GM21515 (cell line): Measurements from ENCODE around the gene EIF4H.
"Not testable (repeated sequence)": the region's sequence is repeated elsewhere in the genome, so short reads cannot be mapped to it uniquely, and the experiment has no call there.

Experiments
- ATAC-seq: cut with Tn5 transposase; IDR thresholded peaks from one replicate; pipeline ENCODE4 v1.9.1; 2021; ENCODE audit not compliant: unreplicated experiment

The EIF4H gene

GRCh38 chr7:74173866-74174605 lies at the start of gene EIF4H:
EIF4H (plus strand) TSS chr7:74174356; CDS start chr7:74174384, 28 bp downstream.
- peak; percentile 71 for ATAC-seq

- ATAC-seq: no peak
Measured at GRCh38 chr7:74126220-74126880, 47.8 kb upstream of the EIF4H start.

- ATAC-seq: no peak
Measured at GRCh38 chr7:74129887-74130286, 44.3 kb upstream of the EIF4H start.

DNA sequence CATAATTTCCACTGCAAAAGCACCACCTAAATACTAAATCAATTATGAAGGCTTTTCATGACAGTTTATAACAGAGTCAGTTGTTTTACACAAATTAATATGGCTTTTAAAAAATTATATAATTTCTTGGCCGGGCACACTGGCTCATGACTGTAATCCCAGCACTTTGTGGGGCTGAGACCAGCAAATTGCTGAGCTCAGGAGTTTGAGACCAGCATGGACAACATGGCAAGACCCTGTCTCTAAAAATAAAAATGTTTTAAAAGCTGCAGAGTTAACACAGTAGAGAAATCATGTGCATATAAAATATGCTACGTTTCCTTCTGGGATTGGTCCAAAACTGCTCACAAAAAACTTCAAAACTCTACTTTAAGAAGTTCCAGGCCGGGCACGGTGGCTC lies 43.6 kb upstream of the EIF4H start:
- ATAC-seq: no peak

DNA sequence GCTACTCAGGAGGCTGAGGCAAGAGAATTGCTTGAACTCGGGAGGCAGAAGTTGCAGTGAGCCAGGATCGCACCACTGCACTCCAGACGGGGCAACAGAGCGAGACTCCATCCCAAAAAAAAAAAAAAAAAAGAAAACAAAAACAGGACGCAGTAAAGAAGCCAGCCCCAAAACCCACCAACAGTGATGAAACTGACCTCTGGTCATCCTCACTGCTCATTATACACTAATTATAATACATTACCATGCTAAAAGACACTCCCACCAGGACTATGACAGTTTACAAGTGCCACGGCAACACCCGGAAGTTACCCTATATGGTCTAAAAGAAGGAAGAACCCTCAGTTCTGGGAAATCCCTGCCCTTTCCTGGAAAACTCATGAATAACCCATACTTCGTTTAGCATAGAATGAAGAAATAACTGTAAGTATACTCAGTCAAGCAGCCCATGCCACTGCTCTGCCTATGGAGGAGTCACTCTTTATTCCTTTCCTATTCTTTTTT lies 40.0 kb upstream of the EIF4H start:
- no peak for ATAC-seq

- no peak for ATAC-seq
Measured at GRCh38 chr7:74138334-74138867, 35.8 kb upstream of the EIF4H start.

- no peak for ATAC-seq
Measured at GRCh38 chr7:74138945-74139843, 35.0 kb upstream of the EIF4H start.

DNA sequence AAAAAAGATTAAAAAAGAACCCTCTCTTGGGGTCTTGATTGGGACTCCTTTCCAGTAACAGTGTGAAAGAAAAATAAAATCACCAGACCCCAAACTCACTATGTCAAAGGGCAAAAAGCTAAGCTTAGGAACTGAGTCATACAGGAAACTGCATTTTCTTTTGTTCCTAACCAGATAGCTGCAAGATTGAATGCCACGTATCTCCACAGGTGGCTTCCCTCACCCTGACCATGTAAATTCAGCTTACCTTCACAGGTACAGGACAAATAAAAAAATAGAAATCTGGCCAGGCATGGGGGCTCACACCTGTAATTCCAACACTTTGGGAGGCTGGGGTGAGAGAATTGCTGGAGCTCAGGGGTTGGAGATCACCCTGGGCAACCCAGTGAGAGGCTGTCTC lies 32.5 kb upstream of the EIF4H start:
- ATAC-seq: no peak

DNA sequence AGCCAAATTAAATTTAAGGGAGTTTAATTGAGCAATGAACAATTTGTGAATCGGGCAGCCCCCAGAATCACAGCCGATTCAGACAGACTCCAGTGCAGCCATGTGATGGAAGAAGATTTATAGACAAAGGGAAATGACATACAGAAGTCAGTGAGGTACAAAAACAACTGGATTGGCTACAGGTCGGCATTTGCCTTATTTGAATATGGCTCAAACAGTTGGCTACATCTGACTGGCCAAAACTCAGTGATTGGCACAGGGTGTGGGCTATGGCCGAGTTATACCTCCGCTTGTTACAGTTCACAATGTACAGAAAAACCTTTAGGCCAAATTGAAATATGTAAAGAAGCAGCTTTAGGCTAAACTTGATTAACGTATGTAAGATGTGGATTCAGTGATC lies 30.8 kb upstream of the EIF4H start:
- ATAC-seq: no peak

DNA sequence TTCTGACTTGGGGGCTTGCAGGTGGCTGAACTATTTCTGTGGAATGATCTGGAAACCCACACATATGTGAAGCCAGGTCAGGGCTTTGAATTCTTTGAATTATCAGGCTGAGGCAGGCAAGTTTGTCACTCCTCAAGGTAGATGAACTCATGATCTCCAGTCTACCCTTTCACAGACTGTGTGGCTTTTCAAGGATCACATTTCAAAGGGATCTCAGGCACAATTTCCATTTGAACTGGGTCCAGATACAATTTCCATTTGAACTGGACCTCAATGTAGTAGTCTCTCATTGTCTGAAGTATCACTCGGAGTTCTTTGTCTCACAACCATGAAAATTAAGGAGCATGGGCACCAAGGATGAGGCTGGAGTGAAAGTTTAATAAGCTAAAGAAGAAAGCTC lies 25.7 kb upstream of the EIF4H start:
- ATAC-seq: no peak

- ATAC-seq: no peak
Measured at GRCh38 chr7:74149071-74149470, 25.1 kb upstream of the EIF4H start.

- ATAC-seq: no peak
Measured at GRCh38 chr7:74149603-74150002, 24.6 kb upstream of the EIF4H start.

- ATAC-seq: no peak
Measured at GRCh38 chr7:74153736-74154135, 20.4 kb upstream of the EIF4H start.

DNA sequence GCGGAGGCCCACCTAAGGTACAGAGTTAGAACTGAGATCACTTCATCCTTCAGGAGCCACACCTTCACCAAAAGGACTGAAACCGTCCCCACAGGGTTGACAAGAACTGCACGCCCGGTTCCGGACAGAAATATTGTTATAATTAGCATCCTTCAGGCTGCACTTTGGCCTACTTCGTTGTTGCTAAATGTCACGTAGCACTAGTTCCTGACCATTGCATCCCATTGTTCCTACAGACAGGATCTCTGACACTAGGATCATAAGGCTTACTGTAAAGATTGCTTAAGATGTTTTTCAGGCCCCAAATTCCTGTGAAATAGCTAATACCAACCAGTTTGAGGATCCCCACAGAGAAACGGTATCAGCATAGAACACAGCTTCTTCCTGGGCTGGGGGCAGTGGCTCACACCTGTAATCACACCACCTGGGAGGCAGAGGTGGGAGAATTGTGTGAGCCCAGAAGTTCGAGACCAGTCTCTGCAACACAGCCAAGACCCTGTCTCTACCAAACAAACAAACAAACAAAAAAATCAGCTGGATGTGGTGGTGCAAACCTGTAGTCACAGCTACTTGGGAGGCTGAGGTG lies 18.3 kb upstream of the EIF4H start:
- no peak for ATAC-seq

GRCh38 chr7:74157605-74158004 lies 16.6 kb upstream of the EIF4H start:
- no peak for ATAC-seq

GRCh38 chr7:74164985-74165456 lies 9.1 kb upstream of the EIF4H start:
- ATAC-seq: no peak

DNA sequence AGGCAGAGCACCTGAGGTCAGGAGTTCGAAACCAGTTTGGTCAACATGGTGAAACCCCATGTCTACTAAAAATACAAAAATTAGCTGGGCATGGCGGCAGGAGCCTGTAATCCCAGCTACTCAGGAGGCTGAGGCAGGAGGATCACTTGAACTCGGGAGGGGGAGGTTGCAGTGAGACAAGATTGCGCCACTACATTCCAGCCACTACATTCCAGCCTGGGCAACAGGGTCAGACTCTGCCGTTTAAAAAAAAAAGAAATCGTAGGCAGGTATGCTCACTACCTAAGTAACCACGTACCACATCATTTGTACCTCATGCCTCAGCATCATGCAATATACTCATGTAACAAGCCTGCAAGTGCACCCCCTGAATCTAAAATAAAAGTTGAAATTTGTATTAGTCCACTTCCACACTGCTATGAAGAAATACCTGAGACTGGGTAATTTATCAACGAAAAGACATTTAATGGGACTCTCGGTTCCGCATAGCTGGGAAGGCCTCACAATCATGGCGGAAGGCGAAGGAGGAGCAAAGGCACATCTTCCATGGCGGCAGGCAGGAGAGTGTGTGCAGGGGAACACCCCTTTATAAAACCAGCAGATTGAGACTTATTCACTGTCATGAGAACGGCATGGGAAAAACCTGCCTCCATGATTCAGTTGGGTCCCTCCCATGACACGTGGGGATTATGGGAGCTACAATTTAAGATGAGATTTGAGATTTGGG lies 8.1 kb upstream of the EIF4H start:
- ATAC-seq: no peak

- not testable (repeated sequence) for ATAC-seq
Measured at GRCh38 chr7:74167324-74167723, 6.8 kb upstream of the EIF4H start.

DNA sequence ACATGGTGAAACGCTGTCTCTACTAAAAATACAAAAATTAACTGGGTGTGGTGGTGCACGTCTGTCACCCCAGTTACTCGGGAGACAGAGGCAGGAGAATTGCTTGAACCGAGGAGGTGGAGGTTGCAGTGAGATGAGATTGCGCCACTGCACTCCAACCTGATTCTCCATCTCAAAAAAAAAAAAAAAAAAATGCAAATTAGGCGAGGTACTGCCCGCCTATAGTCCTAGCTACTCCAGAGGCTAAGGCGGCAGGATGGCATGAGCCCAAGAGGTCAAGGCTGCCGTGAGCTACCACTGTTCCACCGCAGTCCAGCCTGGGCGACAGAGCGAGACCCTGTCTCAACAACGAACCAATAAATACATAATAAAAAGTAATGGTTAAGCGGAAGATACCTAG lies 1.1 kb upstream of the EIF4H start:
- no peak for ATAC-seq

GRCh38 chr7:74173491-74173865 lies 678 bp upstream of the EIF4H start:
- ATAC-seq: no peak
